ENCODE results near the gene ARHGAP35. TPM values are rescaled to one million over a fixed set of nuclear protein-coding genes. Genes with fewer than 3 reads are reported as not detected.
"Not testable (repeated sequence)": the region's sequence is repeated elsewhere in the genome, so short reads cannot be mapped to it uniquely, and the experiment has no call there.

The ARHGAP35 gene
- polyA plus RNA-seq, 1 of the 3 experiments (the other 2 are of a cell fraction) = 25.1 TPM

- H4K20me1 ChIP-seq (ENCODE audit: insufficient read depth) = no peaks in the 10 kb centered on the region
- no peaks in the 10 kb centered on the region for H3K36me3 ChIP-seq (replicated peaks in 1 of 2; ENCODE audit: control insufficient read depth in 1 of 2, insufficient read depth in 2 of 2, low read length in 1 of 2)
- 87% methylated on average over 7 of the region's 18 CpGs for WGBS (ENCODE audit: low lambda C conversion rate)
- H2AFZ ChIP-seq (ENCODE audit: low read depth) = no peak overlapping the region
- DNase-seq = no peak
- H3K79me2 ChIP-seq (ENCODE audit: insufficient read depth) = no peaks in the 10 kb centered on the region
- no peak overlapping the region for H3K4me2 ChIP-seq
- H3K9me3 ChIP-seq = no peaks in the 10 kb centered on the region
- H3K4me3 ChIP-seq (ENCODE audit: low read depth in 2 of 2, low read length in 1 of 2) = no peak overlapping the region
- H3K4me1 ChIP-seq (ENCODE audit: control insufficient read depth in 1 of 2, insufficient read depth in 2 of 2, low read depth in 1 of 2, low read length in 1 of 2) = peaks cover 0 to 3% of the 10 kb centered on the region in 2 experiments; a peak in 1 of 4 replicates
- H3K27me3 ChIP-seq (ENCODE audit: insufficient read depth) = no peaks in the 10 kb centered on the region
- H3K9me2 ChIP-seq = no peaks in the 10 kb centered on the region
- no peak overlapping the region for H3K27ac ChIP-seq (ENCODE audit: low read depth in 2 of 2, low read length in 1 of 2)
- CTCF ChIA-PET = interaction anchor here (1.1 to 2.3 kb wide), 4 partner anchors 8 to 55 kb away, joined by 3 to 8 read pairs (median 4); no protein-coding TSS in a partner anchor
- H3K9ac ChIP-seq = no peak overlapping the region
- TF ChIP-seq FOXJ3 (CRISPR knock-in tag; IDR thresholded peaks at IDR 0.05) (no peak), TAF1 (IDR thresholded peaks at IDR 0.05; ENCODE audit: borderline replicate concordance, low read depth, low read length) (no peak), PBX3 (IDR thresholded peaks at IDR 0.05) (no peak), NRF1 (IDR thresholded peaks at IDR 0.05; ENCODE audit: low read depth, low read length) (no peak), CTCF (IDR thresholded peaks at IDR 0.05) (no peak), JUND (IDR thresholded peaks at IDR 0.05) (no peak)
- POLR2A ChIA-PET = no interaction called here
- H3F3A ChIP-seq (replicated peaks; ENCODE audit: insufficient read depth) = no peaks in the 10 kb centered on the region
Observed at GRCh38 chr19:46821512-46822409, 39.0 kb upstream of the ARHGAP35 start.

GRCh38 chr19:46822410-46822787, 38.4 kb upstream of the ARHGAP35 start:
- H3K27ac ChIP-seq (ENCODE audit: low read depth in 2 of 2, low read length in 1 of 2); H3K9ac ChIP-seq; H3K9me2 ChIP-seq; DNase-seq; H3K79me2 ChIP-seq (ENCODE audit: insufficient read depth); H3K4me3 ChIP-seq (ENCODE audit: low read depth in 2 of 2, low read length in 1 of 2); H4K20me1 ChIP-seq (ENCODE audit: insufficient read depth); H3K9me3 ChIP-seq; H3K36me3 ChIP-seq (replicated peaks in 1 of 2; ENCODE audit: control insufficient read depth in 1 of 2, insufficient read depth in 2 of 2, low read length in 1 of 2); H3F3A ChIP-seq (replicated peaks; ENCODE audit: insufficient read depth); H3K27me3 ChIP-seq (ENCODE audit: insufficient read depth); POLR2A ChIA-PET; H2AFZ ChIP-seq (ENCODE audit: low read depth); H3K4me1 ChIP-seq (ENCODE audit: control insufficient read depth in 1 of 2, insufficient read depth in 2 of 2, low read depth in 1 of 2, low read length in 1 of 2); H3K4me2 ChIP-seq: not testable (repeated sequence)
- CTCF ChIA-PET = interaction anchor here (1.1 kb wide), 1 partner anchor 55 kb away, joined by 3 read pairs; no protein-coding TSS in a partner anchor
- 96% methylated on average over 4 of the region's 4 CpGs for WGBS (ENCODE audit: low lambda C conversion rate)

- ChIA-PET POLR2A (no interaction called here), CTCF (interaction anchor here (0.8 to 2.6 kb wide), 3 partner anchors 17 to 56 kb away, joined by 3 to 7 read pairs (median 3); no protein-coding TSS in a partner anchor)
- Histone ChIP-seq H3K9ac (no peak overlapping the region), H3K9me3 (no peaks in the 10 kb centered on the region), H3K4me1 (ENCODE audit: control insufficient read depth in 1 of 2, insufficient read depth in 2 of 2, low read depth in 1 of 2, low read length in 1 of 2) (peaks cover 0 to 3% of the 10 kb centered on the region in 2 experiments; a peak in 1 of 4 replicates), H3K4me3 (ENCODE audit: low read depth in 2 of 2, low read length in 1 of 2) (no peak overlapping the region), H3F3A (replicated peaks; ENCODE audit: insufficient read depth) (peaks cover under 1% of the 10 kb centered on the region), H3K9me2 (no peaks in the 10 kb centered on the region), H3K27ac (ENCODE audit: low read depth in 2 of 2, low read length in 1 of 2) (no peak overlapping the region), H4K20me1 (ENCODE audit: insufficient read depth) (no peaks in the 10 kb centered on the region), H3K79me2 (ENCODE audit: insufficient read depth) (no peaks in the 10 kb centered on the region), H3K27me3 (ENCODE audit: insufficient read depth) (no peaks in the 10 kb centered on the region), H3K36me3 (replicated peaks in 1 of 2; ENCODE audit: control insufficient read depth in 1 of 2, insufficient read depth in 2 of 2, low read length in 1 of 2) (no peaks in the 10 kb centered on the region), H3K4me2 (no peak overlapping the region), H2AFZ (ENCODE audit: low read depth) (no peak overlapping the region)
- WGBS (ENCODE audit: low lambda C conversion rate) = 94% methylated on average over 6 of the region's 6 CpGs
- DNase-seq = no peak
- TF ChIP-seq GABPA (IDR thresholded peaks at IDR 0.05; ENCODE audit: low read depth) (no peak), NRF1 (IDR thresholded peaks at IDR 0.05; ENCODE audit: low read depth, low read length) (no peak), FOSL2 (IDR thresholded peaks at IDR 0.05; ENCODE audit: borderline replicate concordance, low read depth) (no peak), TCF12 (IDR thresholded peaks at IDR 0.05) (no peak), ZBTB33 (IDR thresholded peaks at IDR 0.05; ENCODE audit: borderline replicate concordance, low read depth) (no peak), RFX5 (IDR thresholded peaks at IDR 0.05; ENCODE audit: low read length) (no peak), MAX (IDR thresholded peaks at IDR 0.05; ENCODE audit: low read depth) (no peak), MXI1 (IDR thresholded peaks at IDR 0.05; ENCODE audit: low read depth, low read length) (no peak), EP300 (IDR thresholded peaks at IDR 0.05; ENCODE audit: borderline replicate concordance in 1 of 2, low read depth in 1 of 2, low read length in 1 of 2) (no peak), POLR2AphosphoS5 (IDR thresholded peaks at IDR 0.05; ENCODE audit: low read depth, low read length) (no peak)
Observed at GRCh38 chr19:46823049-46823448, 37.7 kb upstream of the ARHGAP35 start.
